Esophagus squamous epithelium (tissue), 5 donors: Measurements from ENCODE around the gene STX17. TPM values are rescaled to one million over a fixed set of nuclear protein-coding genes. Genes with fewer than 3 reads are reported as not detected.

Source experiments
- DNase-seq: peaks from one replicate; lab custom pipeline; 2025; lab: John Stamatoyannopoulos, UW
- H3K27ac ChIP-seq, 4 donors: fragments of 200-600 bp; sonication (generic); one replicate each; pipeline ENCODE4 v1.5.1; 2016 to 2019; ENCODE audit warnings: mild to moderate bottlenecking in 1 of 4
- H3K27me3 ChIP-seq, 4 donors: fragments of 200-600 bp; sonication (generic); 1 replicate in 3 of 4; 2 replicates in 1 of 4; pipeline versions ENCODE4 v1.5.1 to v1.6.0; 2017 to 2021; ENCODE audit warnings: antibody characterized with exemption in 1 of 4
- H3K36me3 ChIP-seq, 3 donors: fragments of 200-600 bp; sonication (generic); one replicate each; pipeline ENCODE4 v1.5.1; 2016 to 2019
- H3K4me1 ChIP-seq, 3 donors: fragments of 200-600 bp; sonication (generic); one replicate each; pipeline ENCODE4 v1.5.1; 2017 to 2019
- H3K4me3 ChIP-seq, 4 donors: fragments of 200-600 bp; sonication (generic); 1 replicate in 3 of 4; 2 replicates in 1 of 4; pipeline ENCODE4 v1.5.1; 2016 to 2019; ENCODE audit warnings: mild to moderate bottlenecking in 2 of 4, moderate library complexity in 1 of 4
- H3K9me3 ChIP-seq, 3 donors: fragments of 200-600 bp; sonication (generic); one replicate each; pipeline ENCODE4 v1.5.1; 2016 to 2019
- CTCF ChIP-seq, 6 experiments: fragments of 450-650 bp in 4 of 6; fragments of 200-600 bp in 2 of 6; sonication (generic) in 2 of 6; IDR thresholded peaks; one replicate each; pipeline ENCODE4 v1.5.1; 2016 to 2019; ENCODE audit warnings: antibody characterized with exemption in 6 of 6, mild to moderate bottlenecking in 4 of 6, moderate library complexity in 4 of 6
- POLR2A ChIP-seq, 4 donors: fragments of 450-650 bp; IDR thresholded peaks; one replicate each; pipeline ENCODE4 v1.6.1; 2017; ENCODE audit warnings: antibody characterized with exemption in 4 of 4, mild to moderate bottlenecking in 4 of 4, moderate library complexity in 3 of 4
- WGBS, 2 donors: methylation state at CpG; one replicate each; pipeline ENCODE4 v1.1.5; 2018; 5-methylcytosine and 5-hydroxymethylcytosine counted together
- intact Hi-C: fragments of 100-400 bp; cut with DNase I; formaldehyde crosslinking; loops from one replicate; pipeline ENCODE4 v1.15.0; 2022
- total RNA-seq, 4 donors: library from RNA; depleted of rRNA; stranded (reverse); fragments of >200 nt; gene quantifications; one replicate each; pipeline ENCODE4 v1.1.0, GENCODE V29; 2016
- donor health status: DM: yes; HTN: yes; CAD: no.

The STX17 gene
- total RNA-seq, 4 donors from 2014 or later: 17.5 to 35.1 (median 29.5) TPM

- Histone ChIP-seq H3K27me3 (no peaks in the 10 kb centered on the region), H3K4me1 (no peaks in the 10 kb centered on the region), H3K36me3 (peaks cover 0 to 47% (median 0%) of the 10 kb centered on the region in 3 donors), H3K4me3 (no peak overlapping the region), H3K27ac (no peak overlapping the region), H3K9me3 (peaks cover 0 to 9% (median 6%) of the 10 kb centered on the region in 3 donors)
- intact Hi-C loops: no loop called here
- no peak for TF ChIP-seq POLR2A (IDR thresholded peaks at IDR 0.05)
- TF ChIP-seq CTCF (IDR thresholded peaks at IDR 0.05): no peak
- no peak for DNase-seq
- WGBS, 2 donors: 60 to 93% methylated on average over 1 to 2 of the region's 2 CpGs
Observed at GRCh38 chr9:99929652-99930051, 23.2 kb downstream of the STX17 start.

DNA sequence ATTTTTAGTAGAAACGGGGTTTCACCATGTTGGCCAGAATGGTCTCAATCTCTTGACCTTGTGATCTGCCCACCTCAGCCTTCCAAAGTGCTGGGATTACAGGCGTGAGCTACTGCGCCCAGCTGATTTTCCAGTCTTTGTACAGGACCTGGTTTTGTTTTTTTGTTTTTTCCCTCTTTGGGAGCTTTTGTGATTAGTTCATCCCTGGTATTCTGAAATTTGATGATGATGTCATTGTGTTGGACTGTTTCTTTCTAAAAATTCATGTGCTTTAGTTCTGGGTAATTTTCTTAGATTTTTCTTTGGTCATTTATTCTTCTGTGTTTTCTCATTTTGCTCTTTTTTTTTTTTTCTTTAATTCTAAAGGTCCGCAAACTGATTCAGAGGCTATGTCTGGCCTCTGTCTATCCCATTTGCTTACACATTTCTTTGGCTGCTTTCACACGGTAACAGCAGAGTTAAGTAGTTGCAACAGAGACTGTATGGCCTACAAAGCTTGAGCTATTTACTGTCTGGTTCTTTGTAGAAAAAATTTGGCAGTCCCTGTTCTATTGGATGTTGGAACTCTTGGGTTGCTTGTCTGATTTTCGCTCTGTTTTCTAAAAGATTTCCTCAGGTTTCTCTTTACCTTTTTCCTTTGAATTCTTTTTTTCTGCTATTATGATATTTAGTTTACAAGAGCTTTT, 24.8 kb downstream of the STX17 start:
- Histone ChIP-seq H3K9me3 (peaks cover 0 to 6% (median 4%) of the 10 kb centered on the region in 3 donors), H3K36me3 (peaks cover 0 to 38% (median 0%) of the 10 kb centered on the region in 3 donors), H3K27me3 (no peaks in the 10 kb centered on the region), H3K4me3 (no peak overlapping the region), H3K27ac (no peak overlapping the region), H3K4me1 (no peaks in the 10 kb centered on the region)
- WGBS, 2 donors: 94 to 98% methylated on average over 6 of the region's 6 CpGs
- TF ChIP-seq POLR2A (IDR thresholded peaks at IDR 0.05) (no peak), CTCF (IDR thresholded peaks at IDR 0.05) (no peak)
- DNase-seq: no peak
- intact Hi-C loops: no loop called here

DNA sequence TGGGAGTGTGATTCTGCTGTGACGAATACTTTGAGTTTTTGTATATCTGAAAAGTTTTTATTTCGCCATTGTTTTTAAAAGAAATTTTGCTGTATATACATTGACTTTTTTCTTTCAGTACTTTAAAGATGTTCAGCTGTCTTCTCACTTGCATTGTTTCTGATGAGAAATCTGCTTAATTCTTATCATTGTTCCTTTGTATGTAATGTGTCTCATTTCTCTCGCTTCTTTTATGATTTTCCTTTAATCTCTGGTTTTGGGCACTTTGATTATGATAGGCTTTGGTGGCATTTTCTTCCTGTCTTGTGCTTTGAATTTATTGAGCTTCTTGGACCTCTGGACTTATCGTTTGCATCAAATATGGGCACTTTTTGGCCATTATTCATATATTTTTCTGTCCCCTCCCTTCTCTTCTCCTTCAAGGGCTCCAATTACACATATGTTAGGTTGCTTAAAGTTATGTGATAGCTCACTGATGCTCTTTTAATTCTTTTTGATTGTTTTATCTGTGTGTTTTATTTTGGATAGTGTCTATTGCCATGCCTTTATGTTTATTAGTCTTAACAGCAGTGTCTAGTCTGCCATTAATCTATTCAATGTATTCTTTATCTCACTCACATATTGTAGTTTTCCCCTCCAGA, 30.6 kb downstream of the STX17 start:
- no peaks in the 10 kb centered on the region for H3K4me1 ChIP-seq
- no peak for DNase-seq
- H3K4me3 ChIP-seq: no peak overlapping the region
- 96 to 98% methylated on average over 4 of the region's 4 CpGs for WGBS, 2 donors
- intact Hi-C loops: no loop called here
- TF ChIP-seq POLR2A (IDR thresholded peaks at IDR 0.05) (no peak), CTCF (IDR thresholded peaks at IDR 0.05) (no peak)
- no peak overlapping the region for H3K27ac ChIP-seq
- H3K9me3 ChIP-seq: peaks cover 0 to 11% (median 5%) of the 10 kb centered on the region in 3 donors
- no peaks in the 10 kb centered on the region for H3K27me3 ChIP-seq
- H3K36me3 ChIP-seq: peaks cover 0 to 22% (median 0%) of the 10 kb centered on the region in 3 donors

- Histone ChIP-seq H3K4me1 (peaks cover 0 to 5% (median 0%) of the 10 kb centered on the region in 3 donors), H3K36me3 (peaks cover 0 to 26% (median 0%) of the 10 kb centered on the region in 3 donors), H3K27me3 (no peaks in the 10 kb centered on the region), H3K27ac (no peak overlapping the region), H3K4me3 (no peak overlapping the region), H3K9me3 (no peaks in the 10 kb centered on the region)
- TF ChIP-seq CTCF (IDR thresholded peaks at IDR 0.05): peak in 1 of 6 experiments; percentile 9
- no peak for TF ChIP-seq POLR2A (IDR thresholded peaks at IDR 0.05)
- DNase-seq: no peak
- intact Hi-C loops: no loop called here
- 43 to 65% methylated on average over 3 of the region's 3 CpGs for WGBS, 2 donors
Observed at GRCh38 chr9:99947395-99947794, 40.9 kb downstream of the STX17 start.

DNA sequence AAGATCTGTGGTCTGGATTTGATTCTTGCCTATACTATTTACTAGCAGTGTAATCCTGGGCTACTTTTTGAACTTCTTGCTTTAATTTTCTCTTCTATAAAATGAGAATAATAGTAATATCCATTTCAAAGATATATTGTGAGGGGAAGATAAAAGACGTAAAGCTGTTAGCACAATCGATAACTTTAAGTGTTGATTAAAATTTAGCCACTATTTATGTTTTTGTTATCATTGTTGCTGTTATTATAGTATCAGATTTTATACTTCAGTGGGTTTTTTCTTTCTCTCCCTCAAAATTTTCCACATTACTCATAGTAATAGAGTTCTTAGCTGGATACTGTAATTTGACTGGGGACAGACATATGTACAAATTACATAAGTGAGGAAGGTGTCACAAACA, 42.0 kb downstream of the STX17 start:
- Histone ChIP-seq H3K27ac (no peak overlapping the region), H3K4me3 (no peak overlapping the region), H3K27me3 (no peaks in the 10 kb centered on the region), H3K36me3 (peaks cover 0 to 28% (median 0%) of the 10 kb centered on the region in 3 donors), H3K4me1 (peaks cover 0 to 5% (median 0%) of the 10 kb centered on the region in 3 donors), H3K9me3 (no peaks in the 10 kb centered on the region)
- intact Hi-C loops: no loop called here
- DNase-seq: no peak
- TF ChIP-seq POLR2A (IDR thresholded peaks at IDR 0.05) (no peak), CTCF (IDR thresholded peaks at IDR 0.05) (no peak)
- 90 to 98% methylated on average over 2 of the region's 2 CpGs for WGBS, 2 donors
